Prostate gland (tissue), 2 donors: ENCODE data around the gene CPA5. TPM values are rescaled to one million over a fixed set of nuclear protein-coding genes. Genes with fewer than 3 reads are reported as not detected.
"Not testable (repeated sequence)": the region's sequence is repeated elsewhere in the genome, so short reads cannot be mapped to it uniquely, and the experiment has no call there.

Experiments used
- DNase-seq: peaks from one replicate; pipeline ENCODE4 v3.0.0-alpha.2; 2019; ENCODE audit warnings: low spot score
- H3K27ac ChIP-seq, 2 donors: fragments of 200-600 bp; sonication (generic); 2 replicates each; pipeline ENCODE4 v1.5.1; 2017 to 2019
- H3K27me3 ChIP-seq: fragments of 200-600 bp; sonication (generic); replicated peaks from 2 replicates; pipeline ENCODE4 v1.5.1; 2019; ENCODE audit not compliant: insufficient read depth
- H3K36me3 ChIP-seq, 2 donors: fragments of 200-600 bp; sonication (generic); 1 replicate in 1 of 2; 2 replicates in 1 of 2; pipeline versions ENCODE4 v1.5.1 to v1.8.1; 2017 to 2019
- H3K4me1 ChIP-seq: fragments of 200-600 bp; sonication (generic); replicated peaks from 2 replicates; pipeline ENCODE4 v1.5.1; 2019
- H3K4me3 ChIP-seq, 2 donors: fragments of 200-600 bp; sonication (generic); 2 replicates each; pipeline ENCODE4 v1.5.1; 2017 to 2019
- H3K9me3 ChIP-seq: fragments of 200-600 bp; sonication (generic); 2 replicates; pipeline ENCODE4 v1.5.1; 2017
- POLR2A ChIP-seq: fragments of 450-650 bp; IDR thresholded peaks from one replicate; pipeline ENCODE4 v1.6.1; 2016; ENCODE audit warnings: antibody characterized with exemption, mild to moderate bottlenecking
- POLR2AphosphoS5 ChIP-seq: sonication (generic); formaldehyde crosslinking; IDR thresholded peaks from one replicate; pipeline ENCODE4 v1.6.1; 2017; ENCODE audit warnings: antibody characterized with exemption
- WGBS: methylation state at CpG from one replicate; pipeline ENCODE4 v1.1.5; 2018; 5-methylcytosine and 5-hydroxymethylcytosine counted together
- intact Hi-C: fragments of 100-400 bp; cut with DNase I; formaldehyde crosslinking; loops from one replicate; pipeline ENCODE4 v1.14.2; 2022
- total RNA-seq, 2 donors: library from RNA; depleted of rRNA; stranded (reverse); fragments of >200 nt; gene quantifications; one replicate each; pipeline ENCODE4 v1.1.0, GENCODE V29; 2016
- TF ChIP-seq, protein P1 (sequence below), 4 experiments: fragments of 200-600 bp in 2 of 4; fragments of 450-650 bp in 2 of 4; sonication (generic) in 2 of 4; IDR thresholded peaks; 1 replicate in 3 of 4; 2 replicates in 1 of 4; pipeline ENCODE4 v1.5.1; 2016 to 2019; ENCODE audit warnings: antibody characterized with exemption in 4 of 4, mild to moderate bottlenecking in 2 of 4, moderate library complexity in 2 of 4

CPA5 gene
- total RNA-seq, 2 donors from 2014 or later: 1.5 TPM; not detected in 1

DNA sequence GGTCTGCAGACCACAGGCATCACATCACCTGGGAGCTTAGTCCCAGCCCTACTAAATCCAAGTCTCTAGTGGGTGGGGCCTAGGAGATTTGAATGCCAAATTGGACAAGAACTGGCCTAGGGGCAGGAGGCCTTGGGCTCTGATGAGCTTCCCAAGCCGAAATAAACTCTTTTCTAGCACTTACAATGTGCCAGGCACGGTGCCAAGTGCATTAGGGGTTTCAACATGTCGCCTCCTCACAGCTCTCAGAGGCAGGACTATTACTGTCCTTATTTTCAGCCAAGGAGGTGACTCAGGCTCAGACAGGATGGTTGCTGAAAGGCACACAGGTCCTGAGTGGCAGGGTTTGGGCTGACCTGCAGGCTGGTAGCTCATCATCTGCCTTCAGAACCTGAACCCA is 26.4 kb downstream of the CPA5 start:
- Histone ChIP-seq H3K27me3 (no peaks in the 10 kb centered on the region), H3K9me3 (no peaks in the 10 kb centered on the region), H3K36me3 (no peaks in the 10 kb centered on the region), H3K4me1 (peaks cover 16% of the 10 kb centered on the region), H3K4me3 (no peak overlapping the region), H3K27ac (peak overlapping the region; percentile 30 to 50)
- intact Hi-C loops: no loop called here
- DNase-seq: no peak
- TF ChIP-seq, protein P1, sequence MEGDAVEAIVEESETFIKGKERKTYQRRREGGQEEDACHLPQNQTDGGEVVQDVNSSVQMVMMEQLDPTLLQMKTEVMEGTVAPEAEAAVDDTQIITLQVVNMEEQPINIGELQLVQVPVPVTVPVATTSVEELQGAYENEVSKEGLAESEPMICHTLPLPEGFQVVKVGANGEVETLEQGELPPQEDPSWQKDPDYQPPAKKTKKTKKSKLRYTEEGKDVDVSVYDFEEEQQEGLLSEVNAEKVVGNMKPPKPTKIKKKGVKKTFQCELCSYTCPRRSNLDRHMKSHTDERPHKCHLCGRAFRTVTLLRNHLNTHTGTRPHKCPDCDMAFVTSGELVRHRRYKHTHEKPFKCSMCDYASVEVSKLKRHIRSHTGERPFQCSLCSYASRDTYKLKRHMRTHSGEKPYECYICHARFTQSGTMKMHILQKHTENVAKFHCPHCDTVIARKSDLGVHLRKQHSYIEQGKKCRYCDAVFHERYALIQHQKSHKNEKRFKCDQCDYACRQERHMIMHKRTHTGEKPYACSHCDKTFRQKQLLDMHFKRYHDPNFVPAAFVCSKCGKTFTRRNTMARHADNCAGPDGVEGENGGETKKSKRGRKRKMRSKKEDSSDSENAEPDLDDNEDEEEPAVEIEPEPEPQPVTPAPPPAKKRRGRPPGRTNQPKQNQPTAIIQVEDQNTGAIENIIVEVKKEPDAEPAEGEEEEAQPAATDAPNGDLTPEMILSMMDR (IDR thresholded peaks at IDR 0.05): no peak
- TF ChIP-seq POLR2A (no peak), POLR2AphosphoS5 (no peak)
- 51% methylated on average over 3 of the region's 3 CpGs for WGBS

- no peak for TF ChIP-seq POLR2AphosphoS5
- no peak for TF ChIP-seq POLR2A
- TF ChIP-seq, protein P1 (IDR thresholded peaks at IDR 0.05): no peak
- Histone ChIP-seq H3K4me3 (no peak overlapping the region), H3K4me1 (peaks cover 16% of the 10 kb centered on the region), H3K9me3 (no peaks in the 10 kb centered on the region), H3K27me3 (no peaks in the 10 kb centered on the region), H3K27ac (peak overlapping the region; percentile 82 to 85), H3K36me3 (no peaks in the 10 kb centered on the region)
- intact Hi-C loops: no loop called here
- 71% methylated on average over 11 of the region's 11 CpGs for WGBS
- DNase-seq: no peak
Measured at GRCh38 chr7:130372402-130373165, 28.0 kb downstream of the CPA5 start.

GRCh38 chr7:130374507-130374906 is 29.9 kb downstream of the CPA5 start:
- Histone ChIP-seq H3K4me1 (peaks cover 15% of the 10 kb centered on the region), H3K4me3 (no peak overlapping the region), H3K9me3 (no peaks in the 10 kb centered on the region), H3K36me3 (no peaks in the 10 kb centered on the region), H3K27ac (peak overlapping the region; percentile 82 to 85), H3K27me3 (no peaks in the 10 kb centered on the region)
- no peak for TF ChIP-seq POLR2A
- TF ChIP-seq POLR2AphosphoS5: no peak
- TF ChIP-seq, protein P1 (IDR thresholded peaks at IDR 0.05): no peak
- 95% methylated on average over 6 of the region's 6 CpGs for WGBS
- DNase-seq: no peak
- intact Hi-C loops: no loop called here

GRCh38 chr7:130376461-130376860 is 31.8 kb downstream of the CPA5 start:
- H3K27me3 ChIP-seq, H3K4me1 ChIP-seq, DNase-seq, H3K4me3 ChIP-seq, H3K9me3 ChIP-seq, intact Hi-C loops, H3K36me3 ChIP-seq, H3K27ac ChIP-seq: not testable (repeated sequence)
- WGBS: 94% methylated on average over 1 of the region's 1 CpG

DNA sequence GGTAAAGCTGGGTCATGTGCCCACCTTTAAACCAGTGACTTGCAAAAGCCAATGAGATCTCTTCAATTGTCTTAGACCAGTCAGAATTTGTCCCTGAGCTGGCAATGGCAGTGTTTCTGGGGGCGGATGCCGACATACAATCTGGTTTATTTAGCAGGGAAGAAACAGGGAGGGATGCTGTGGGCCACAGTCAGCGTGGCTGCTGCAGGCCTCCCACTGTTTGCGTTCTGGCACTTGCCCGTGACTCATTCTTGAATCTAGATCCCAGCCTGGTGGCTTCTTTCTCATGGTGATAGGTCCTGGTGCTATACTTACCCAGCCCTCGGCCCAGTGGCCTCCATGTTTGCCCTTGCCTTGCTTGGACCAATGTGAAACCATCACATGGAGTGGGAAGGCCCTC is 32.6 kb downstream of the CPA5 start:
- WGBS: 86% methylated on average over 6 of the region's 6 CpGs
- Histone ChIP-seq H3K27me3 (no peaks in the 10 kb centered on the region), H3K4me3 (no peak overlapping the region), H3K9me3 (no peaks in the 10 kb centered on the region), H3K27ac (no peak overlapping the region), H3K4me1 (peaks cover 5% of the 10 kb centered on the region), H3K36me3 (no peaks in the 10 kb centered on the region)
- intact Hi-C loops: no loop called here
- no peak for DNase-seq
- TF ChIP-seq POLR2AphosphoS5: no peak
- TF ChIP-seq POLR2A: no peak
- TF ChIP-seq, protein P1 (IDR thresholded peaks at IDR 0.05): no peak
